Measurements from ENCODE around the gene PDK2. TPM values are rescaled to one million over a fixed set of nuclear protein-coding genes. Genes with fewer than 3 reads are reported as not detected.

The PDK2 gene
- total and polyA plus RNA-seq, 9 of the 15 experiments (the other 6 are each of a cell fraction or from before 2014, with no cell fraction given) = 0.03 to 2.5 (median 1.4) TPM

DNA sequence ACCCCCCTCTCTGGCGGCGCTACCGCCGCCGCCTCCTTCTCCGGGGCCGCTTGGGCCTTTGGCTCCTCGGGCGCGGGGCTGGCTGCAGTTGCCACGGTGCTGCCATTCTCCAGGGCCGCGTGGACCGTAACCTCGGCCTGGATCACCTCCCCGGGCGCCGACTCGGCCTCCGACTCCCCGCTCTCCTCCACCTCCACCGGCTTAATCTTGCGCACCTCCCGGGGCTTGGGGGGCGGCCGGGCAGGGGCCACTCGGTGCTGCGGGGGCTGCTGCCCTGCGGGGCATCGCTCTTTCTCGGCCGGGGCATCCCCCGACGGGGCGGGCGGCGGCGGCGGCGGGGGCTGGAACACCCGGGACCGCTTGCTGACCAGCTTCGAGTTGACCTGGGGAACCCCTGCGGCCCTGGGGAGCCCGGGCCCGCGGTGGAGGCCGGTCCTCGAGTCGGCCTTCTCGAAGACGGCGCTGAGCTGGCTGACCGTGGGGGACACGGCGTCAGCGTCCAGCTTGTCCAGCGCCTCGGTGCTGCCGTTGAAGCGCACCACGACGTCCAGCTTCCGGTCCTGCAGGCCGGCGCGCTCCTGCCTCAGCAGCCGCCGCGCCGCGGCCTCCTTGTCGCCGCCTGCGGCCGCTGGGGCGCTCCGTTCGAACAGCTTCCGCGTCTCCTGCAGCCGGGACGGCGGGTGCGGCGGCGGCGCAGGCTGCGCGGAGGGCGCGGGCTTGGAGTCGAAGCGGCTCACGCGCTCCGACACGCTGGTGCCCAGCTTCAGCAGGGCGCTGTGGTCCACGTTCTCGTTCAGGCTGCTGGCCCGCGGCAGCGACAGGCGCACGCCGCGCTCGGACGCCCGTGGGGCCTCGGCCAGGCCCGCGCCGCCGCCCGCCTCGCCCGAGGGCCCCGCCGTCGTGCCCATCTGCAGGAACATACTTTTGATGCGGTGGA lies 54.5 kb downstream of the PDK2 start (continued):
- TF ChIP-seq, protein P1, sequence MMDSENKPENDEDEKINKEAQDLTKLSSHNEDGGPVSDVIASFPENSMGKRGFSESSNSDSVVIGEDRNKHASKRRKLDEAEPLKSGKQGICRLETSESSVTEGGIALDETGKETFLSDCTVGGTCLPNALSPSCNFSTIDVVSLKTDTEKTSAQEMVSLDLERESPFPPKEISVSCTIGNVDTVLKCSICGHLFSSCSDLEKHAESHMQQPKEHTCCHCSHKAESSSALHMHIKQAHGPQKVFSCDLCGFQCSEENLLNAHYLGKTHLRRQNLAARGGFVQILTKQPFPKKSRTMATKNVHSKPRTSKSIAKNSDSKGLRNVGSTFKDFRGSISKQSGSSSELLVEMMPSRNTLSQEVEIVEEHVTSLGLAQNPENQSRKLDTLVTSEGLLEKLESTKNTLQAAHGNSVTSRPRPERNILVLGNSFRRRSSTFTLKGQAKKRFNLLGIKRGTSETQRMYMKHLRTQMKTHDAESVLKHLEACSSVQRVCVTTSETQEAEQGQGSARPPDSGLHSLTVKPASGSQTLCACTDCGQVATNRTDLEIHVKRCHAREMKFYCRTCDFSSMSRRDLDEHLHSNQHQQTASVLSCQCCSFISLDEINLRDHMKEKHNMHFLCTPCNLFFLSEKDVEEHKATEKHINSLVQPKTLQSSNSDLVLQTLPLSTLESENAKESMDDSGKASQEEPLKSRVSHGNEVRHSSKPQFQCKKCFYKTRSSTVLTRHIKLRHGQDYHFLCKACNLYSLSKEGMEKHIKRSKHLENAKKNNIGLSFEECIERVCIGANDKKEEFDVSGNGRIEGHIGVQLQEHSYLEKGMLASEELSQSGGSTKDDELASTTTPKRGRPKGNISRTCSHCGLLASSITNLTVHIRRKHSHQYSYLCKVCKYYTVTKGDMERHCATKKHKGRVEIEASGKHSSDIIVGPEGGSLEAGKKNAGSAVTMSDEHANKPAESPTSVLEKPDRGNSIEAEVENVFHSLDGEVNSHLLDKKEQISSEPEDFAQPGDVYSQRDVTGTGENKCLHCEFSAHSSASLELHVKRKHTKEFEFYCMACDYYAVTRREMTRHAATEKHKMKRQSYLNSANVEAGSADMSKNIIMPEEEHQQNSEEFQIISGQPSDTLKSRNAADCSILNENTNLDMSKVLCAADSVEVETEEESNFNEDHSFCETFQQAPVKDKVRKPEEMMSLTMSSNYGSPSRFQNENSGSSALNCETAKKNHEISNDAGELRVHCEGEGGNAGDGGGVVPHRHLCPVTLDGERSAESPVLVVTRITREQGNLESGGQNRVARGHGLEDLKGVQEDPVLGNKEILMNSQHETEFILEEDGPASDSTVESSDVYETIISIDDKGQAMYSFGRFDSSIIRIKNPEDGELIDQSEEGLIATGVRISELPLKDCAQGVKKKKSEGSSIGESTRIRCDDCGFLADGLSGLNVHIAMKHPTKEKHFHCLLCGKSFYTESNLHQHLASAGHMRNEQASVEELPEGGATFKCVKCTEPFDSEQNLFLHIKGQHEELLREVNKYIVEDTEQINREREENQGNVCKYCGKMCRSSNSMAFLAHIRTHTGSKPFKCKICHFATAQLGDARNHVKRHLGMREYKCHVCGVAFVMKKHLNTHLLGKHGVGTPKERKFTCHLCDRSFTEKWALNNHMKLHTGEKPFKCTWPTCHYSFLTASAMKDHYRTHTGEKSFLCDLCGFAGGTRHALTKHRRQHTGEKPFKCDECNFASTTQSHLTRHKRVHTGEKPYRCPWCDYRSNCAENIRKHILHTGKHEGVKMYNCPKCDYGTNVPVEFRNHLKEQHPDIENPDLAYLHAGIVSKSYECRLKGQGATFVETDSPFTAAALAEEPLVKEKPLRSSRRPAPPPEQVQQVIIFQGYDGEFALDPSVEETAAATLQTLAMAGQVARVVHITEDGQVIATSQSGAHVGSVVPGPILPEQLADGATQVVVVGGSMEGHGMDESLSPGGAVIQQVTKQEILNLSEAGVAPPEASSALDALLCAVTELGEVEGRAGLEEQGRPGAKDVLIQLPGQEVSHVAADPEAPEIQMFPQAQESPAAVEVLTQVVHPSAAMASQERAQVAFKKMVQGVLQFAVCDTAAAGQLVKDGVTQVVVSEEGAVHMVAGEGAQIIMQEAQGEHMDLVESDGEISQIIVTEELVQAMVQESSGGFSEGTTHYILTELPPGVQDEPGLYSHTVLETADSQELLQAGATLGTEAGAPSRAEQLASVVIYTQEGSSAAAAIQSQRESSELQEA (IDR thresholded peaks at IDR 0.05; ENCODE audit: low read depth) = no peak
- no peak for TF ChIP-seq SRSF7 (optimal IDR thresholded peaks at IDR 0.05; ENCODE audit: low read depth, low read length)
- TF ChIP-seq, protein P2, sequence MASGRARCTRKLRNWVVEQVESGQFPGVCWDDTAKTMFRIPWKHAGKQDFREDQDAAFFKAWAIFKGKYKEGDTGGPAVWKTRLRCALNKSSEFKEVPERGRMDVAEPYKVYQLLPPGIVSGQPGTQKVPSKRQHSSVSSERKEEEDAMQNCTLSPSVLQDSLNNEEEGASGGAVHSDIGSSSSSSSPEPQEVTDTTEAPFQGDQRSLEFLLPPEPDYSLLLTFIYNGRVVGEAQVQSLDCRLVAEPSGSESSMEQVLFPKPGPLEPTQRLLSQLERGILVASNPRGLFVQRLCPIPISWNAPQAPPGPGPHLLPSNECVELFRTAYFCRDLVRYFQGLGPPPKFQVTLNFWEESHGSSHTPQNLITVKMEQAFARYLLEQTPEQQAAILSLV (tag; IDR thresholded peaks at IDR 0.05) = no peak
- TF ChIP-seq CCNT2 (IDR thresholded peaks at IDR 0.05; ENCODE audit: borderline replicate concordance, extremely low read depth, insufficient read length, low read depth, low read length) = peak; percentile 51
- TF ChIP-seq, protein P3, sequence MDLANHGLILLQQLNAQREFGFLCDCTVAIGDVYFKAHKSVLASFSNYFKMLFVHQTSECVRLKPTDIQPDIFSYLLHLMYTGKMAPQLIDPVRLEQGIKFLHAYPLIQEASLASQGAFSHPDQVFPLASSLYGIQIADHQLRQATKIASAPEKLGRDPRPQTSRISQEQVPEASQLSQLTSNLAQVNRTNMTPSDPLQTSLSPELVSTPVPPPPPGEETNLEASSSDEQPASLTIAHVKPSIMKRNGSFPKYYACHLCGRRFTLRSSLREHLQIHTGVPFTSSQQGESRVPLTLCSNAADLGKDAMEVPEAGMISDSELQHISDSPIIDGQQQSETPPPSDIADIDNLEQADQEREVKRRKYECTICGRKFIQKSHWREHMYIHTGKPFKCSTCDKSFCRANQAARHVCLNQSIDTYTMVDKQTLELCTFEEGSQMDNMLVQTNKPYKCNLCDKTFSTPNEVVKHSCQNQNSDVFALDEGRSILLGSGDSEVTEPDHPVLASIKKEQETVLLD (IDR thresholded peaks at IDR 0.05) = no peak
- no peak for TF ChIP-seq NR1H2 (CRISPR knock-in tag; IDR thresholded peaks at IDR 0.05)
- TF ChIP-seq DIDO1 (tag; IDR thresholded peaks at IDR 0.05; ENCODE audit: low read depth) = no peak
- TF ChIP-seq ELF1 (tag; IDR thresholded peaks at IDR 0.05) = peak; percentile 75
- TF ChIP-seq, protein P4, sequence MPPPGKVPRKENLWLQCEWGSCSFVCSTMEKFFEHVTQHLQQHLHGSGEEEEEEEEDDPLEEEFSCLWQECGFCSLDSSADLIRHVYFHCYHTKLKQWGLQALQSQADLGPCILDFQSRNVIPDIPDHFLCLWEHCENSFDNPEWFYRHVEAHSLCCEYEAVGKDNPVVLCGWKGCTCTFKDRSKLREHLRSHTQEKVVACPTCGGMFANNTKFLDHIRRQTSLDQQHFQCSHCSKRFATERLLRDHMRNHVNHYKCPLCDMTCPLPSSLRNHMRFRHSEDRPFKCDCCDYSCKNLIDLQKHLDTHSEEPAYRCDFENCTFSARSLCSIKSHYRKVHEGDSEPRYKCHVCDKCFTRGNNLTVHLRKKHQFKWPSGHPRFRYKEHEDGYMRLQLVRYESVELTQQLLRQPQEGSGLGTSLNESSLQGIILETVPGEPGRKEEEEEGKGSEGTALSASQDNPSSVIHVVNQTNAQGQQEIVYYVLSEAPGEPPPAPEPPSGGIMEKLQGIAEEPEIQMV (tag; conservative IDR thresholded peaks at IDR 0.05; ENCODE audit: low read depth) = no peak

Data from K562 (cell line).